Mesothelial cell of epicardium (in vitro differentiated cells): ENCODE results near the gene KDM4C. TPM values are rescaled to one million over a fixed set of nuclear protein-coding genes. Genes with fewer than 3 reads are reported as not detected.

Experiments
- DNase-seq, 2 experiments: peaks; one replicate each; pipeline ENCODE4 v3.0.0; 2021; ENCODE audit warnings: low spot score in 2 of 2; ENCODE audit not compliant: unreplicated experiment in 2 of 2
- H3K27ac Mint-ChIP-seq: 2 replicates; pipeline ENCODE4 v1.8.0; 2021; ENCODE audit warnings: mixed read lengths
- H3K27me3 Mint-ChIP-seq: 2 replicates; pipeline ENCODE4 v1.8.0; 2021; ENCODE audit warnings: low read depth, mixed read lengths
- H3K36me3 Mint-ChIP-seq: 2 replicates; pipeline ENCODE4 v1.8.0; 2021; ENCODE audit warnings: mixed read lengths
- H3K4me1 Mint-ChIP-seq: 2 replicates; pipeline ENCODE4 v1.8.0; 2021; ENCODE audit warnings: mixed read lengths
- H3K4me3 Mint-ChIP-seq: 2 replicates; pipeline ENCODE4 v1.8.0; 2021; ENCODE audit warnings: mild to moderate bottlenecking, moderate library complexity, mixed read lengths
- H3K9me3 Mint-ChIP-seq: 2 replicates; pipeline ENCODE4 v1.8.0; 2021; ENCODE audit warnings: mixed read lengths
- CTCF ChIP-seq: fragments of 200-600 bp; sonication (generic); IDR thresholded peaks from one replicate; pipeline ENCODE4 v1.5.0; 2021; ENCODE audit warnings: antibody characterized with exemption; ENCODE audit not compliant: unreplicated experiment
- total RNA-seq: library from RNA; stranded (reverse); gene quantifications from 3 replicates; pipeline ENCODE4 v1.2.1, GENCODE V29; 2021

Gene KDM4C
- total RNA-seq, 1 donor from 2014 or later, result 25.4 TPM

- H3K4me1 Mint-ChIP-seq, result peaks cover 12% of the 10 kb centered on the region
- H3K27me3 Mint-ChIP-seq, result peaks cover 3% of the 10 kb centered on the region
- no peak overlapping the region for H3K4me3 Mint-ChIP-seq
- H3K9me3 Mint-ChIP-seq, result no peaks in the 10 kb centered on the region
- no peak overlapping the region for H3K27ac Mint-ChIP-seq
- no peak for TF ChIP-seq CTCF
- no peak for DNase-seq
- peaks cover 1% of the 10 kb centered on the region for H3K36me3 Mint-ChIP-seq
Observed at GRCh38 chr9:6930827-6931226, 173.1 kb downstream of the KDM4C start.

GRCh38 chr9:6931913-6932312 is 174.1 kb downstream of the KDM4C start:
- no peak for DNase-seq
- Mint-ChIP-seq H3K9me3 (no peaks in the 10 kb centered on the region), H3K4me3 (no peak overlapping the region), H3K36me3 (peaks cover 1% of the 10 kb centered on the region), H3K27me3 (no peaks in the 10 kb centered on the region), H3K27ac (no peak overlapping the region), H3K4me1 (peaks cover 12% of the 10 kb centered on the region)
- no peak for TF ChIP-seq CTCF

- no peak for DNase-seq
- Mint-ChIP-seq H3K9me3 (peaks cover 4% of the 10 kb centered on the region), H3K36me3 (peaks cover 1% of the 10 kb centered on the region), H3K4me3 (no peak overlapping the region), H3K27ac (no peak overlapping the region), H3K27me3 (no peaks in the 10 kb centered on the region), H3K4me1 (peaks cover 9% of the 10 kb centered on the region)
- TF ChIP-seq CTCF, result no peak
Observed at GRCh38 chr9:6936103-6936502, 178.3 kb downstream of the KDM4C start.

- Mint-ChIP-seq H3K27me3 (no peaks in the 10 kb centered on the region), H3K27ac (no peak overlapping the region), H3K36me3 (peaks cover 1% of the 10 kb centered on the region), H3K4me1 (peaks cover 4% of the 10 kb centered on the region), H3K4me3 (no peak overlapping the region), H3K9me3 (peaks cover 4% of the 10 kb centered on the region)
- no peak for TF ChIP-seq CTCF
- DNase-seq, result no peak
Observed at GRCh38 chr9:6937209-6937608, 179.4 kb downstream of the KDM4C start.

GRCh38 chr9:6938447-6938846 is 180.7 kb downstream of the KDM4C start:
- peaks cover 2% of the 10 kb centered on the region for H3K4me1 Mint-ChIP-seq
- no peak for DNase-seq
- no peak for TF ChIP-seq CTCF
- peak overlapping the region; percentile 67 for H3K27ac Mint-ChIP-seq
- peaks cover 1% of the 10 kb centered on the region for H3K36me3 Mint-ChIP-seq
- H3K4me3 Mint-ChIP-seq, result no peak overlapping the region
- peaks cover 4% of the 10 kb centered on the region for H3K9me3 Mint-ChIP-seq
- H3K27me3 Mint-ChIP-seq, result no peaks in the 10 kb centered on the region

- TF ChIP-seq CTCF, result no peak
- H3K9me3 Mint-ChIP-seq, result peaks cover 4% of the 10 kb centered on the region
- H3K36me3 Mint-ChIP-seq, result no peaks in the 10 kb centered on the region
- DNase-seq, result no peak
- H3K27me3 Mint-ChIP-seq, result no peaks in the 10 kb centered on the region
- H3K4me1 Mint-ChIP-seq, result peaks cover 2% of the 10 kb centered on the region
- H3K4me3 Mint-ChIP-seq, result no peak overlapping the region
- H3K27ac Mint-ChIP-seq, result no peak overlapping the region
Observed at GRCh38 chr9:6938873-6939272, 181.1 kb downstream of the KDM4C start.
